ENCODE results near the gene KIAA0319L. TPM values are rescaled to one million over a fixed set of nuclear protein-coding genes. Genes with fewer than 3 reads are reported as not detected.
A peak's percentile ranks its signal among the peaks of the same experiment; 100 is the strongest.
"Not testable (repeated sequence)": the region's sequence is repeated elsewhere in the genome, so short reads cannot be mapped to it uniquely, and the experiment has no call there.

Gene KIAA0319L
- total RNA-seq, 6 donors from 2014 or later, result 68.1 to 140 (median 107) TPM

GRCh38 chr1:35475356-35475755 lies 81.8 kb downstream of the KIAA0319L start:
- DNase-seq (no peak), ATAC-seq (ENCODE audit: low FRiP score in 2 of 2) (no peak)
- Histone ChIP-seq H3K4me3 (no peak overlapping the region), H3K27me3 (no peaks in the 10 kb centered on the region), H3K27ac (peak overlapping the region in 1 of 4 donors; percentile 11), H3K9me3 (no peaks in the 10 kb centered on the region), H3K4me1 (no peaks in the 10 kb centered on the region), H3K36me3 (peaks cover 0 to 58% (median 10%) of the 10 kb centered on the region in 4 donors)
- WGBS, 2 donors, result 82 to 92% methylated on average over 2 of the region's 2 CpGs
- TF ChIP-seq POLR2AphosphoS5 (IDR thresholded peaks at IDR 0.05), result no peak
- TF ChIP-seq CTCF (IDR thresholded peaks at IDR 0.05), result no peak
- no peak for TF ChIP-seq POLR2A (IDR thresholded peaks at IDR 0.05)
- no peak for TF ChIP-seq EP300 (IDR thresholded peaks at IDR 0.05)

GRCh38 chr1:35473216-35473615 lies 84.0 kb downstream of the KIAA0319L start:
- H3K27ac ChIP-seq; H3K27me3 ChIP-seq; ATAC-seq (ENCODE audit: low FRiP score in 2 of 2); DNase-seq; H3K4me1 ChIP-seq; H3K9me3 ChIP-seq; H3K4me3 ChIP-seq: not testable (repeated sequence)
- WGBS, 2 donors, result 90 to 95% methylated on average over 3 of the region's 3 CpGs
- H3K36me3 ChIP-seq, result peaks cover 0 to 67% (median 20%) of the 10 kb centered on the region in 4 donors

- H3K4me3 ChIP-seq, result no peak overlapping the region
- H3K4me1 ChIP-seq, result no peaks in the 10 kb centered on the region
- 89 to 90% methylated on average over 4 of the region's 4 CpGs for WGBS, 2 donors
- no peaks in the 10 kb centered on the region for H3K27me3 ChIP-seq
- TF ChIP-seq POLR2A (IDR thresholded peaks at IDR 0.05), result no peak
- TF ChIP-seq EP300 (IDR thresholded peaks at IDR 0.05), result no peak
- TF ChIP-seq CTCF (IDR thresholded peaks at IDR 0.05), result no peak
- no peak for TF ChIP-seq POLR2AphosphoS5 (IDR thresholded peaks at IDR 0.05)
- no peak for DNase-seq
- no peak overlapping the region for H3K27ac ChIP-seq
- ATAC-seq (ENCODE audit: low FRiP score in 2 of 2), result no peak
- H3K36me3 ChIP-seq, result peaks cover 0 to 59% (median 20%) of the 10 kb centered on the region in 4 donors
- H3K9me3 ChIP-seq, result no peaks in the 10 kb centered on the region
These were observed 86.1 kb downstream of the KIAA0319L start for GRCh38 chr1:35470977-35471613.

GRCh38 chr1:35466120-35466519 lies 91.1 kb downstream of the KIAA0319L start:
- no peak for TF ChIP-seq EP300 (IDR thresholded peaks at IDR 0.05)
- no peak for TF ChIP-seq POLR2AphosphoS5 (IDR thresholded peaks at IDR 0.05)
- TF ChIP-seq CTCF (IDR thresholded peaks at IDR 0.05), result no peak
- no peak for TF ChIP-seq POLR2A (IDR thresholded peaks at IDR 0.05)
- 95 to 100% methylated on average over 1 of the region's 1 CpG for WGBS, 2 donors
- no peak overlapping the region for H3K27ac ChIP-seq
- no peak for ATAC-seq (ENCODE audit: low FRiP score in 2 of 2)
- no peak overlapping the region for H3K4me3 ChIP-seq
- DNase-seq, result no peak
- peaks cover 16 to 78% (median 42%) of the 10 kb centered on the region in 4 donors for H3K36me3 ChIP-seq
- H3K4me1 ChIP-seq, result no peaks in the 10 kb centered on the region
- H3K9me3 ChIP-seq, result no peaks in the 10 kb centered on the region
- no peaks in the 10 kb centered on the region for H3K27me3 ChIP-seq

GRCh38 chr1:35463749-35464148 lies 93.5 kb downstream of the KIAA0319L start:
- H3K27me3 ChIP-seq; H3K9me3 ChIP-seq; ATAC-seq (ENCODE audit: low FRiP score in 2 of 2); H3K4me3 ChIP-seq; H3K4me1 ChIP-seq; H3K27ac ChIP-seq; DNase-seq: not testable (repeated sequence)
- 92% methylated on average over 2 of the region's 2 CpGs for WGBS, 2 donors
- H3K36me3 ChIP-seq, result peaks cover 20 to 69% (median 34%) of the 10 kb centered on the region in 4 donors

- TF ChIP-seq POLR2A (IDR thresholded peaks at IDR 0.05) (no peak), EP300 (IDR thresholded peaks at IDR 0.05) (no peak), CTCF (IDR thresholded peaks at IDR 0.05) (no peak), POLR2AphosphoS5 (IDR thresholded peaks at IDR 0.05) (no peak)
These were observed 94.0 kb downstream of the KIAA0319L start for GRCh38 chr1:35463232-35463631.

More at GRCh38 chr1:35463232-35463631, 94.0 kb downstream of the KIAA0319L start:
- no peaks in the 10 kb centered on the region for H3K27me3 ChIP-seq
- H3K4me1 ChIP-seq, result no peaks in the 10 kb centered on the region
- WGBS, 2 donors, result 80 to 93% methylated on average over 2 of the region's 2 CpGs
- peaks cover 24 to 69% (median 34%) of the 10 kb centered on the region in 4 donors for H3K36me3 ChIP-seq
- DNase-seq (no peak), ATAC-seq (ENCODE audit: low FRiP score in 2 of 2) (no peak)
- no peaks in the 10 kb centered on the region for H3K9me3 ChIP-seq
- no peak overlapping the region for H3K27ac ChIP-seq
- no peak overlapping the region for H3K4me3 ChIP-seq

All from upper lobe of left lung (tissue), 6 donors.